GM04503 (cell line): ENCODE results near the gene TACC2.

ENCODE experiments used
- DNase-seq: peaks from one replicate; pipeline ENCODE4 v3.0.0-alpha.2; 2012; ENCODE audit warnings: low read depth

The TACC2 gene

DNA sequence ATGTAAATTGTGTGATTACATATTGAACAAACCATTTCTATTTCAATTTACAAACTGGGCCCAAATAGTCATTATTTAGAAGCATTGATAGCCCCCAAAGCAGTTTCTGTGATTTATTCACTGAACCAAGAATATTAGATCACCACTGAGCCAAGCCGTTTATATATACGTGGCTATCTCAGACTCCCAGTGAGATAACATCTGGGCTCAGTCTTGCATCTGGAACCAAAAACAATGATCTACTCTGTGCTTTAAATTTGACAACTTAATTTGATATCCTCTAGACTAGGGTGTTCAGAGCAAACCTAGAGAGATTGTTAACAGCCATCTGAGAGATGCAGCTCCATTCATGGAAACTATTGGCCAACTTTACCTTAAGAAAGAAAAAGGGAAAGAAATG lies 240.7 kb downstream of the TACC2 start:
- no peak for DNase-seq

DNA sequence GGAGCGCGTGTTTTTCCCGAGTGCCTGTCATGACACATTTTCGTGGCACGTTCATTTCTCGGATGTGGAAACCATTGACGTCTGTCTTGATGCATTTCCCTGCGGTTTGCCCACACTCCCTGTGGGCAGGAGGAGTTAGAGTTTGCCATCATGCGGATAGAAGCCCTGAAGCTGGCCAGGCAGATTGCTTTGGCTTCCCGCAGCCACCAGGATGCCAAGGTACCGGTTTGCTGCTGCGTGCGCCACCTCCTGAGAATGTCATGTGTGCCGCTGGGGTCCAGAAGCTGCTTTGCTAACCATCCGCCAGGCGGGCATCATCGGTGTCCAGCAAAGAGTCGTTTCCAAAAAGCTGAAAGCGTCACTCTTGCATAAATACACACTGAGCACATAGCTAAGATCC lies 241.3 kb downstream of the TACC2 start:
- no peak for DNase-seq

DNA sequence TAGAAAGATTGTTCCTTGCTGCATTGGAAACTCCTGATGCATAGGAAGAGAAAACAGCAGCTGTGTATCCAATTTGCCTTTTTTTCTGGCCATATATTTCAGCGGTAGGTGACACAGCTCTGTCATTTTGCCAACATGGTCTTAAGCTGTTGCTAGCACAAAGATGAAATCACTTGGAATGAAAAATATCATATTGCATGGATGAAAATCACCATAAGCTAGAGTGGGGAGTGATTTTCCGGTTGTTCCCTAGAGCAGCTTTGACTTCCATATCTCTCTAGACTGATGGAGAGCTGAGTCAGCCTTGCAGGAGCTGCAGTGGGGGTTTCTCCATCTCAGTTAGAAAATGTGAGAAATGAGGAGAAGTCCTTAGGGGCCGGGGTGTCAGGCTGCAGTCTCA lies 243.8 kb downstream of the TACC2 start:
- DNase-seq, result no peak

DNA sequence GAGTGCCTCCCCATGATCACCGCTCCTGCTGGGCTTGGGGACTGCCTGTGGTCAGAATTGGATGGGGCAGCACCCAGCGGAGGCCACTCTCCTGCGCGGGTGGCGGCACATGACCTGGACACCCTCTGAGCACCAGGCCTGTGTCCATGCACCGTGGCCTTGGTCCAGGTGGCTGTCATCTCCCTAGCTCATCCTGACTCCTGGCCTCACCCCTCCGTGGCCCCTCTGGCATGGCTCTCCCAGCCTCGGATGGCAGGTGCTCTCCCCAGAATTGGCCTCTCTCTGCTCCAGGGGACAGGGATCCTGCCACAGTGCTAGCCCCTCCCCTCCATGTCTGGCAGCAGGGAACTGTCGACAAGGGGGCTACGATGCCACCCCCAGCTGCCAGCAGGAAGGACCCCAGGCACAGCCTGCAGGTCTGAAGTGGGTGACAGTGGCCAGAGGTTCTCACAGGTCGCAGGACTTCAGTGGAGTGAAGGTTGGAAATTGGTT lies 244.9 kb downstream of the TACC2 start:
- DNase-seq, result no peak

DNA sequence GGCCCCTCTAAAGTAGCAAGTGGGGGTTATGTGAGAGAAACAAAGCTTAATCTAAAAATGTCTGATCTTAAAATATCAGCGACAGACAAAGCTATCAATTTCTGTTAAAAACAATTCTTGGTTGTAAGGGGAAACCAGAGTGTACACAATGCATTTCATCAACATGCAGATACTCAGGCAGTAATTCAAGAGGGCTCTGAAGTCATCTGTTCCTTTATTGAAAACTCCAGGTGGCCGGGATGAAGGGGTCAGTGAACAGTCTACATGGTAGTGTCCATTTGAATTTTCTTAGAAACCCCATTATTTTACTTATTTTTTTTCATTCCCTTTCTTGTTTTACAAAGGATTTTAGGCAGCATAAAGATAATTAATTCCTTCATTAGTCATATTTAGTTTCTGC lies 245.5 kb downstream of the TACC2 start:
- no peak for DNase-seq

DNA sequence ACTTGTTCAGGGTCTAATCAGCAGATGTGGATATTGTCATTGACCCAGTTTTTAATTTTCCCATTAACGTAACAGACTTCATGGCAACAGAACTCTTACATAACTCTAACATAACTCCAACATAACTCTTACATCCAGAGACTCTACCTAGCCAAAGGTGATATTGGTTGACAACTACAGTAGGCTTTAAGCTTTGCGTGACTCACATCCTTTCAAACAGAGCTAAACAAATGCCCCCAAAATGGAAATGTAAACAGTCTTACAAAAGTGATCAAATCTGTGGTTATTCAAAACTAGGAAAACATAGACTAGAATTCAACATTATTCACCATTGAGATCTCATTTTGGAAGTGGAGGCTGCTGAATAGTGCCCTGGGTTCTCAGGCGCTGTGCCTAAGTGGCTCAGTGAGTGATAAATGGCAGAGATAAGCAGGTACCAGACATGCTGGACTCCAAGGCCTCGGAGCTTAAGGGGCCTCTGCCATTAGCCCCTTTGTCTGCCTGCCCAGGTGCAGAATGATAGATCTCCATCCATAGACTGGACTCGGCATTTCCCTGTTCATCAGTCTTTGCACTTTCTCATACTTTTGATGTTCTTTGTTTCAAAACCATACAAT lies 247.8 kb downstream of the TACC2 start:
- DNase-seq, result no peak

DNA sequence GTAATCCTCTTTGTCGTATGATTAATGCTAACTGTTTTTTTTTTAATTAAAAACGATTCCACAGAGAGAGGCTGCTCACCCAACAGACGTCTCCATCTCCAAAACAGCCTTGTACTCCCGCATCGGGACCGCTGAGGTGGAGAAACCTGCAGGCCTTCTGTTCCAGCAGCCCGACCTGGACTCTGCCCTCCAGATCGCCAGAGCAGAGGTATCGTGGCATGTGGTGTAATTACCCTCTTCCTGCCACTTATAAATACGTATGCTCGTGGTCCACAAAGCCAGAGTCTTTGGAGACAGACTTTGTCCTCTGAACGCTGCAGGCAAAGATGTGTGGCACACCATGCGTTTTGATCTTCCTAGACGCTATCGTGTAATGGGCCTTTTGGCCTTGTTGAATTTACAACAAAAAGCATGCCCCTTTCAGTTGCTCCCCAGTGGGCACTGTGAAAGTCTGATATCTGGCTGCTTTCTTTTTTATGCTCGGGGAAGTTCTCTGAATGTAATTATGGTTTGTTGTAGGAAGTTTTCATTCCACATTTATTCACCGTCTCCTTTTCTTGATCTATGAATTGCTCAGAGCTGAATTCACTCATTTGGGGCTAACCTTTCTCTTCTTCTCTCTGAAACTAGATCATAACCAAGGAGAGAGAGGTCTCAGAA lies 248.5 kb downstream of the TACC2 start:
- DNase-seq, result no peak

DNA sequence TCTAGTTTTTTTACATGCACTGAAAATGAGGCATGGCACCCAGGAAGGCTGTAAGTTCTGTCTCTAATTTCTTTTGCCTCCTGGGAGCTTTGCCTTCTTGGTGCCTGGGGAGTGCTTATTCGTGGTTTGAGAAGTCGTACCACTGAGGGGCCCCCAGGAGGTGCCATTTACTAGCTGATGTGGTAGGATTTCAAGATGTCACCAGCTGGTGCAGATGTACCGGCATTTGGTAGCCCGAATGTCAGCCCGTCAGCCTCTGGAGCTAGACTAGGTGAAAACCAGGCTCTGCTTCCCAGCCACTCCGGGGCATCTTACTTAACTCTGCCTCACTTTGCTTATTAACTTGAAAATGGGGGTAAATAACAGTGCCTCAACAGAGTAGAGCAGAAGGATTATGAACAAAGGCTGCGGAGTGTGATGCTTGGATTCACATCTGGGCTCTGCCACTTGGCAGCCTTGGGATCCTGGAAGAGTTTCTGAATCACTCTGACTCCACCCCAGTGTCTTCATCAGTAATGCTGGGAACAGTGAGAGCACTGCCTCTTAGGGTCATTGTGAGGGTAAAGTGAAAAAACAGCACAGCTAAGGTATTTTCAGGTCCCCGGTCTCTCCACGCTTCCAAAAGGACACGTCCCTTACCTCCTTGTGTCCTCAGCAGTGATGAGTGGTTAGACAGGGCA lies 250.8 kb downstream of the TACC2 start:
- DNase-seq, result no peak

DNA sequence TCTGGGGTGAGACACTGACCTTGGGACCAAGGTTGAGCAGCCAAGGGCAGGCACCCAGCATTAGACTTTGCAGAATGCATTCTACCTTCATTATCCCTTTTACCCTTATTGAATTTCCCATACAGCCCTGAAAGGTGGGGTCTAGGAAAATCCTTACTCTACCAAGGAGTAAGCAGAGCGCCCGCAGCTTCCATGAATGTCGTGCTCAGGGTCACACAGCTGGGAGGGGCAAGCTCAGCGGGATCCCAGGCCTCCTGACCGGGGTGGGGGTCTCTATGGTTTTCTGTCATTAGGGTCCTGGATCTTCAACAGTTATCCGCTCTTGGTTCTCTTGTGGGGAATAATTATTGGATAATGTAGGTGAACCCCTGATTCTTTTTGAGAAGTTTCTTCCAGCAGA lies 251.4 kb downstream of the TACC2 start:
- DNase-seq, result no peak

DNA sequence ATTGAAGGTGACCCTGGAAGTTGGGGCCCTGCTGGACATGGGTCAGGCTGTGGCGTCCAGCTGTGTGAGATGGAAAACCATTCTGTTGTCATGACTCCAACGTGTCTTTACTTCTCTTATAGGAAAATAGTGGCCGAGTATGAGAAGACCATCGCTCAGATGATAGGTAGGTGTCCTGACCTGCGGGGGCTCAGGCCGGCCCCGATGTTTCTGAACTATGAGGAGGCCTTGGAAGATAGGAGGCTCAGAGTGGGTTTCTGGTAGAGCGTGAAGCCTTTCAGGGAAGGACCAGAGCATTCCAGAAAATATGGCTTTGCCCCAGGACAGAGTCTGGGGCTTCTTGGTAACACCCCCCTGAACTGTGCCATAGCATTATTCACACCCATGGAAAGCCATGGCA lies 252.9 kb downstream of the TACC2 start:
- DNase-seq, result no peak

DNA sequence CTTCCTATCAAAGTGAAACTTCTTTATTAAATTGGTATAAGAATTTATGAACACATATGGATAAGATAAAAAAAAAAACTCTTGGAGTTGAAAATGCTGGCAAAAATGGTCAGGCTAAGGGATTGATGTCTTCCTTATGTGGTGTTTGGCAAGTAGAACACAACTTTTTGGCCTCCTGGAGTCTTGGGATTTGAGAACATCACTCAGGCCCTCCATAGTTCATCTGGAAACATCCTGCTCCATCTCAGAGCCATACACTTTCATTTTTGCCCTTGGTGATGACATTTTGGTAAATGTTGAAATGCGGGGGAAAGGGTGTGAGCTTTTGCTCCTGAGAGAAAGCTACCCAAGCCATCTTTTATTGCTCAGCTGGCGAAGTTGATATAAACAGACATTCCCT lies 254.6 kb downstream of the TACC2 start:
- no peak for DNase-seq

DNA sequence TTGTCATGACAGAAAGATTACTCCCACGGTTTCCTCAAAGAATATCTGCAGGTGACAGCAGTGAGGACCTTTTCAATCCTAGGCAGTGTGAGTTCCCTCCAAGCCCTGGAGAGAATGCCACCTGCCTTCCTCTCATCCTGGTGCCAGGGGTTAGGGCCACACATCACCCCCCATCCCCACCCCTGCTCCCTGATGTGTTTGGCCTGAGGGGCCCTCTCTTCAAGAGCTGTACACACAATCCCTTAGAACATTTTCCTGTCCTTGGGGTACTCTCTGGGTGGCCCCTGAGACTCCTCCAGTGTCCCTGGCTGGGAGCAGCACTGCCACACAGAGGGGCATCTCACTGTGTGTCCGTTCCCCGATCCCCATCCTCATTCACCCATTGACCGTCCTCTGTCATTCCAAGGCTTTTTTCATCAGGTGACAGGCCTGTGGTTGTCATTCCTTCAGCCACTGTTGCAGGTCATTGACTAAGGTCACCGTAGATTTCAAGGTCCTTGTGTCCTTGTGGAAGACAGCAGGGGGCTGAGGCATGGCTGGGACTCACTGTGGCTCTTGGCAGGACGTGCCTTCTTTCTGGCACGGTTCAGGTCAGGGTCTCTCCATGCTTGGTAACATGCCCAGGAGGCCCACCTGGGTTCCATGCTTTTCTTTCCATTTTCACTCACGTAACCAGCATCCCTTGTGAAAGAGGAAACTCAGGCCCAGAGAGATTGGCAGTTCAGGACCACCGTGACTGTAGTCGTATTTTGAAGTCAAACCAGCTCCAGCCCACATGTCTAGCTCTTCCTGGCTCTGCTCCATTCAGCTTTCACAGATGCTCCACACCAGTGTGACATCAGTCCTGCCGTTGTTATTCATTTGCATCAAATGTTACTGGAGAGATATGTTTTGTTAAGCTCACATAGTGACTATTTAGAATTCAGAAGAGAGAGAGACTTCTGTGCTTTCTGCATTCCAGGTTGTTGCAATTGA lies 255.3 kb downstream of the TACC2 start:
- DNase-seq, result no peak

DNA sequence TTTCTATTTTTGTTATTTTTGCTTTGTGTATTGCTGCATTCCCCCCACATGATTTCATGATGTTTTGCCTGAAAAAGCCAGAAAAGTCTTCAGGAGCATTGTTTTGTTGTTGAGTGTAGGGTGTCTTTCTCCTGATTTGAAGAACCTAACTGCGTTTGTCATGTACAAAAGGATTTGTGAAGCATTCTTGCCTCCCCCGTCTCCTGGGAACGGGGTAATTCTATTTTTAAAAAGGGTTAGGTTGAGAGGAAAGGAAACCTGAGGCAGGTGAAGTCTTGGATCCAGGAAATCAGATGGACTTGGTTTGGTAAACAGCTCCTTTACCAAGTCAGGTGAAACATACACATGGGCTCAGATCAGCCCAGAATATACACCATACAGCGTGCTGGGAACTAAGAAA lies 256.2 kb downstream of the TACC2 start:
- no peak for DNase-seq

DNA sequence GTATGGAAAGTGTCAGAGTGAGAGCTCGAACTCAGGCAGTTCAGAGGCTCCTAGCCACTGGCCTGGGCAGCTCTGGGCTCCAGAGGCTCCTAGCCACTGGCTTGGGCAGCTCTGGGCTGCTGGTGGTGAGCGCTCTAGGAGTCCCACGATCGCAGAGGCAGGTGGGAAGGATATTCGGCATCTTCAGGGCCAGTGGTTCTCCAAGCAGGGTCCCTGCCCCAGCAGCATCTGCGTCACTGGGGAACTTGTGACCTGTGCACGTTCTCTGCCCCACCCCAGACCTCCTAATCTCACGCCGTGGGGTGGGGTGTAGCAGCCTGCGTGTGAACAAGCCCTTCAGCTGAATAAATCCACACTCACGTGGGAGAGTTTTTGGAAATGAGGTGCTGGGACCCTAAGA lies 256.9 kb downstream of the TACC2 start:
- DNase-seq, result no peak

DNA sequence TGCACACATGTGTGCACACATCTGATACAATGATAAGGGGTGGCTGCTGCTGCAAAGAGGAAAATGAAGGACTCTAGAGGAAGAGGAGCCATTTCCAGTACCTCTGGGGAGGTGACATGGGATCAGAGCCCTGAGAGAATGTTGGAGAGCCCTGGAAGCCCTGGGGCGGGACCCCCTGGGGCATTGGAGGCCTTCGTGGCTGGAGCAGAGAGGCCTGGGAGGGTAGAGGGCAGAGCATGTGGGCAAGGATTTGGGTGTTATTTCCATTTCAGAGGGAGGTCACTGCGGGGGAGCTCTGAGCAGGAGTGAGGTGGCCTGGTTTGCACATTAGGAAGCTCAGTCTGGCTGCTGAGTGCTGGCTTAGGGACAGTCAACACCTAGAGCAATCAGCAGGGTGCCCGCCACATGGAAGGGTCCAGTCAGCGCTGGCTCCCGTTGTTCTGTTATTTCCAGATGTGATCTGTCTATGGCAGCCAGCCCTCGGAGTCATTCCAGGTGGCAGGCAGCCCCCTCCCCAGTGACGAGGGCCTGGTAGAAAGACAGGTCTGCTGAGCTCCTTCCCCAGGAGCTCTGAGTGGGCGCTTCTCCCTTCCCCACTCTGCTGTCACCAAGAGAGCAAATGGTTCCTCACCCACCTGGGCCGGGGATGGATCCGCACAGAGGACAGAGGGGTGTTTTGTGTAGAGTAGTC lies 258.0 kb downstream of the TACC2 start:
- no peak for DNase-seq

DNA sequence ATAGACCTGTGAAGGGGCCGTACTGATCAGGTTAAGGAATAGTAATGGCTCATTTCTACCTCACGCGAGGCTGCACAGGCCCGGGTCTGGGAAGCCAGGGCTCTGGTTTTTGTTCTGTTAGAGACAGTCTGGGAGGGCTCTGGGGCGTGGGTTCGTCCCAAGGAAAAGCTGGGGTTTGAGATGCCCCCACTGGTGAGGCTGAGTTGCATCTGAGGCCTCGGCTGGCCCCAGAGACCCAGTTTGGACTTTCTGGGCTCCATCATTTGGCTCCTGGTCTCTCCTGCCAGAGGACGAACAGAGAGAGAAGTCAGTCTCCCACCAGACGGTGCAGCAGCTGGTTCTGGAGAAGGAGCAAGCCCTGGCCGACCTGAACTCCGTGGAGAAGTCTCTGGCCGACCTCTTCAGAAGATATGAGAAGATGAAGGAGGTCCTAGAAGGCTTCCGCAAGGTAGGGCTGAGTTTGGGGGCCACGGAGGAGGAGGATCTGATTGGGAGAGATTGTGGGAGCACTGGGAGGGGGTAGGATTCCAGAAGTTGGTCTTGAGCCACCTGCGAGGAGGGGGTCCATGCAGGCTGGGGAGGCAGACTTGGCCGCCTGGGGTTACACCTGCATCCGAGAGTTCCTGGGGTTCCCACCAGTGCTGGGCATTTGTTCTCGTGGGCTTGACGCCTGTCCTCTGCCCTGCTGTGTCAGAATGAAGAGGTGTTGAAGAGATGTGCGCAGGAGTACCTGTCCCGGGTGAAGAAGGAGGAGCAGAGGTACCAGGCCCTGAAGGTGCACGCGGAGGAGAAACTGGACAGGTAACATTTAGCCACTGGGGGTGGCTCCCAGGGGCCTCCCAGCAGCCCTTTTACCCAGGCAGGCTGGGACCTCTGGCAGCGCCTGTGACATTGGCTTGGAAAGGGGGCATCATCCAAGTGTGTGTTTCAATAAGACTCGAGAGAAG lies 259.7 kb downstream of the TACC2 start:
- no peak for DNase-seq

DNA sequence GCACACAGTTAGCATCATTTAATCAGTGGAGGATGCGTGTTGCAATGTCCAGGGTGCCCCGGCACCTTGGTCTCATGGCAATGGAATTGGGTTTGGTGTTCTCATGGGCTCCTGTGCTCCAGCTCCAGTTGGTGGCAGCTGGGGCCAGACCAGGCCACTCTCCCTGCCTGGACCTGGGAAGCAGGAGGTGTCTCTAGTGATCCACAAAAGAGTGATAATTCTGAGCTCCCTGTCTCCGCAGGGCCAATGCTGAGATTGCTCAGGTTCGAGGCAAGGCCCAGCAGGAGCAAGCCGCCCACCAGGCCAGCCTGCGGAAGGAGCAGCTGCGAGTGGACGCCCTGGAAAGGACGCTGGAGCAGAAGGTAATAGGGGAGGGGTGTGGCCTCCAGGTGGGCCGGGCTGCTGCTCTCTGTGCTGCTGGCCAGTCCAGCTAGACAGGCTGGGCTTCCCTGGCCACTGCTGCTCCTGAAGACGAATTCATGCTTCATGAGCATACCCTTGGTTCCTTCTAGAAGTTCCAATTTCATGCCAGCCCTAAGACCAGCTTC lies 260.4 kb downstream of the TACC2 start:
- DNase-seq, result no peak

DNA sequence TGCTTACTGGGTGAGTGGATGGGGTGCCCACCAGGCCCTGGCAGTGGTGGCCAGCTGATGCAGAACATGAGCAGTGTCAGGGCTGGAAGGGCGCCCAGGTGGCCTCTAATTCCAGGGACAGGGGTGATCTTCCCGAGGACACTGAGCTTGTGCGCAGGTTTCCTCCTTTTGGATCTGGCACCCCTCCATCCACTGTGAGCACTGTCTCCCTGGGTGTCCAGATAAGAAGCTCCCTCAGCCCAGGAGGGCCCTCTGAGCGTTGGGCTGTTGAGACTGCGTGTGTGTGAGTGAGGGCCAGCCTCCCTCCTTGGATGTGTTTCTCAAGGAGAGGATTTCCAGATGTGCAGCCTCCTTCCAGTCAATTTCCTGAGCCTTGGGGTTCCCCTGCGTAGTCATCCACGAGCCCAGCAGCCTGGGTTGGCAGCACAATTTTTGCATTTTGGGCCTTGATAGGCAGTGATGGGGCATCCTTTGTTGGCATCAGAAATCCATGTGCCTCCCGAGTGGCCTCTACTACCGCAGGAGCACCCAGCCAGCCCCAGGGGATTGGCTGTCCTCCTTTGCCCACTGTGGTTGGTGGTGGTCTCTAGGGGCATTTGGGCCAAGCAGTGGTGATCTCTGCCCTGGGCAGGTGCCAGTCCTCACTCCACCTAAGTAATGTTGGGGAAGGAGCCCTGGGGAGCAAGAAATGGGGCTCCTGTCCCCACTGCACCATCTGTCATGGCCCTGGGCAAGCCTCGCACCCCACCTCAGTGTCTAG lies 261.2 kb downstream of the TACC2 start:
- DNase-seq, result no peak

DNA sequence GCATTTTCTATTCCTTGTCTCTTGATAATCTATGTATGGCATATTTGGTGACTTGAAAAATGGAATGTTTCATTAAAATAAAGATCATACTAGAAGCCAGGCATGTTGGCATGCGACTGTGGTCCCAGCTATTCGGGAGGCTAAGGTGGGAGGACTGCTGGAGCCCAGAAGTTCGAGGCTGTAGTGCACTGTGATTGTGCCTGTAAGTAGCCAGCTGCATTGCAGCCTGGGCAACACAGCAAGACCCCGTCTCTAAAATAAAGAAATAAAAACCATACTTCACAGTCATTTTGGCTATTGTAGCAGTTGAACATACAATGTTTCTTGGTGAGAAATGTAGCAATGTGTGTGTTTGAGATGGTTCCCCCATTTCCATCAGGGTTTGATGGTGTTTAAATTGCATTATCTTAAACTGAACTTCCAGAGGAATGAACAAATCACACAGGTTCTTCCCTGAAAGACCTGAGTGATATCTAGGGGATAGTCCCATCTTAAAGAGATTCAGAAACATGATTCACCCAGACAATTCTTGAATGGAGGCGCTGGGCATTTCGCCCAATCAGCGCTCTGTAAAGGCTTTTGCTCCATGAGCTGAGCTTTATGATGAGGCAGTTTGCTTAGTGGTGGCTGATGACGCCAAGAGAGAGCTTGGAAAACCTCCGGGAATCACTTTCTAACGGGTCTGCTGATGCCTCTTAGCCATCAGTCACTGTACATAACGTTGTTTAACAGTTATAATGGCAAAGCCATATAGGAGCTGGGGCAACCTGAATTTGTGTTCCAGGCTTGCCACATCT lies 262.7 kb downstream of the TACC2 start:
- DNase-seq, result no peak
